Measurements from ENCODE around the gene GSG1L2.

Gene GSG1L2

DNA sequence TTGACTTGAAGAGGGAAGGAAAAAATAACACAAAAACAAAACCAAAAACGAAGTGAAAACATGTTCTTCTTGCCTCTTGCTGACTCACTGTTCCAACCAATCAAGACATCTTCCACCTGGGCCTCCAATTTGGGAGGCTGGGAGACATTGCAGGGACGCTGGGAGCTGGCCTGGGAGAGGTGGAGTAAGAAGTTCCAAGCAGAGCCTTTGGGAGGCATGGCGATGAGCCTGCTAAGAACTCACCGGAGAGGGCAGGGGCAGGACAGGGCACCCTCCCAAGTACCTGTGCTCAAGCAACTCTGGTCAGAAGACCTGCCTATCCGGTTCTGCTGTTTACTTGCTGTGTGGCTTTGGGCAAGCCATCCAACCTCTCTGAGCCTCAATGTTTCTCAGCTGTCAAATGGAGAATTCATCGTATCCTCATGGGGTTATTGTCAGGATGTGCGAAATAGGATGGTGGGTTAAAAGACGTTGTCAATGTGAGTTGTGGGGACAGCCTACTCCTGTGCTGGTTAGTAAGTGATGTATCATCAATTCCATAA is 3.0 kb upstream of the GSG1L2 start:
- no peak for DNase-seq (ENCODE audit: low spot score)

GRCh38 chr17:9824094-9824493 is 2.2 kb upstream of the GSG1L2 start:
- no peak for DNase-seq (ENCODE audit: low spot score)

DNA sequence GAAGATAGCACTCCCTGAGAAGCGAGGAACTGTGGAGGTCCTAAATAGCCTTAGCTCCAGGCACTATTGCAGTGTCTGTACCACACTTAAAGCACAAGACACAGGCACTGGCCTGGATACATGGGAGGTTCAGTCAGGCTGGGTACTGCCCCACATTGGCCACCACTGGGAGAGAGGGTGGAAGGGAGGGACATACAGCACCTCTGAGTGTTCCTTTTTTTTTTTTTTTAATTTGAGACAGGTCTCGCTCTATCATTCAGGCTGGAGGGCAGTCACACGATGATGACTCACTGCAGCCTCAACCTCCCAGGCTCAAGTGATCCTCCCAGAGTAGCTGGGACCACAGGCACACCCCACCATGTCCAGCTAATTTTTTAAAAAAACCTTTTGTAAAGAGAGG is 1.4 kb downstream of the GSG1L2 start:
- DNase-seq (ENCODE audit: low spot score) = no peak

DNA sequence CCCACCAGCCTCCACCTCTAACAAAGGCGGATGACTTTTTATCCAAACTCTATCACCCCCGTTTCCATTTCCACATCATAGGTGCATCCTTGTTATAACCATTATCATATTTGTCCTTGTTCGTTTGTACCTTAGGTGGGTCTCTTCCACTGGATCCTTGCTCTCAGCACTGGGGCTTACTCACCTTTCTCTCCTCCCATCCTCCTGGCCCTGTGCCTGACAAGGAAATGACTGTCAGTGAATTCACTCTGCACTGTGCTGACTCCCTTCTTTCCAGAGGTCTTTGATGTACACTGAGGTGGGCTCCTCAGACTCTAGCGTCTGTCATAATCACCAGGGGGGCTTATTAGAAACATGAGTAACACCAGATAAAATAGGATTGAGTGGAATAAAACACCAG is 3.1 kb downstream of the GSG1L2 start:
- DNase-seq (ENCODE audit: low spot score) = no peak

DNA sequence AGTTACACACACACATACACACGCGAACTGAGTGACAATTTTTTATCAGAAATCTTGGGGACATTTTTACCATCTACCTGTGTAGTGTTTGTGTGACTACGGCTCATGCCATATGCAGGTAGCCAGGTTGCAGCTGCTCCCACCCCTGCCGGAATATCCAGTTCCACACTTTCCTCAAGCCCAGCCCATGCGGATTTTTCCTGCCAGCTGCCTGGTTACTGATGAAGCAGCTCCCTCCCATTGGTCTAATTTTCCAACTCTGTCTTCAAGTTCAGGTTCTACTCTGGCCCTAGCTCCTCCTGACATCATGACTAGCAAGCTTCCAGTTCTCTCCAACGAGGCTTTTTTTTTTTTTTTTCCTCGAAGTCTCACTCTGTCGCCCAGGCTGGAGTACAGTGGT is 4.8 kb downstream of the GSG1L2 start:
- DNase-seq (ENCODE audit: low spot score) = no peak

- DNase-seq (ENCODE audit: low spot score) = no peak
Observed at GRCh38 chr17:9816472-9816871, 5.4 kb downstream of the GSG1L2 start.

GRCh38 chr17:9814337-9814945 is 7.4 kb downstream of the GSG1L2 start:
- no peak for DNase-seq (ENCODE audit: low spot score)

DNA sequence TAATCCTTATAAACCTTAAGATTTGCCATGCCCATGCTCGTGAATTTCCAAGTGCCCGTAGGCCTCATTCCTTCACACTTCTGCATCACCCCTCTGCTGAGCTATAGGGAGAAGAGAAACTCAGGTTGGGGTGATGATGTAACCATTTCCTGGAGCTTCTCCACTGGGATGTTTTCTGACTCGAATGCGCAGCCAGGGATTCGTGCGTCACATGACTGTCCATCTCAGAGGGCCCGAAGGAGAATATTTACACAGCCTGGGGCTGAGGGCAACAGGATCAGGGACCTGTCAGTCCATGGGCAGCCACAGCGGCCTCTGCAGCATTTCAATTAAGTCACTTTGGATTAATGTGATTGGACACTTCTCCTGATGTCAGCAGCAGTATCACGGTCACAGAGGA is 8.7 kb downstream of the GSG1L2 start:
- no peak for DNase-seq (ENCODE audit: low spot score)

DNA sequence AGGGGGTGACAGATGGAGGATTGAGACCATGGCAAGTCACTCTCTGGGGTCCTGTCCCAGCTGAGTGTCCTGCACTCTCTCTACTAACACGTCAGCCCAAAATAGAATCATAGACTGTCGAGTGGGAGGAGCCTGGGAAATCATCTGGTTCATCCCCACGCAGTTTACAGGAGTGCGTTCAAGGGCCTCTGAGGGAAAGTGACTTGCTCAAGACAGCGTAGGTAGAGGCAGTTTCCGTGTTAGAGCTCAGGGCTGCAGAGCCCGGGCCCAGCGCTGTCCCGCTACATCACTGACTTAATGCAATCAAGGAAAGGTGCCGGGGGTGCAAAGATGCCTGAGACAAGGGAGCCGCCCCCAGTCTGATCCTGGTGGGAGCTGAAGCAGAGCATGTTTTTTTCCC is 10.3 kb downstream of the GSG1L2 start:
- no peak for DNase-seq (ENCODE audit: low spot score)

DNA sequence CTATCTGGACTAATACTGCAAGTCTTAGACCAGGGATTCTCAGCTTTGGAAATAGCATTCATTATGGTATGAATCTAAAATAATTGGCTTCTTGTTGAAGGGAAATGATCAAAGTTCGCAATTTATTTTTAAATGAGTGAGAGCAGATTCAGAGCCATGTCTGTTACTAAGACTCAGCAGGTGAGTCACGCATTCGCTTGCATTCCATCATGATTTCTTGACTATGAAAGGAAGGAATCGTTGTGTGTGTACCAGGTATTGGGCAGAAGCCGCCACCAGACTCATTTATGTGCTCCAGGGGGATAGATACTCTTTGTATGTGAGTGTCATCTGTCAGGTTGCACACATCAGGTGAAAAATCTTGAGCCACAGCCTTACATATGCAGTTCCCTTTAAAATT is 10.8 kb downstream of the GSG1L2 start:
- DNase-seq (ENCODE audit: low spot score) = no peak

DNA sequence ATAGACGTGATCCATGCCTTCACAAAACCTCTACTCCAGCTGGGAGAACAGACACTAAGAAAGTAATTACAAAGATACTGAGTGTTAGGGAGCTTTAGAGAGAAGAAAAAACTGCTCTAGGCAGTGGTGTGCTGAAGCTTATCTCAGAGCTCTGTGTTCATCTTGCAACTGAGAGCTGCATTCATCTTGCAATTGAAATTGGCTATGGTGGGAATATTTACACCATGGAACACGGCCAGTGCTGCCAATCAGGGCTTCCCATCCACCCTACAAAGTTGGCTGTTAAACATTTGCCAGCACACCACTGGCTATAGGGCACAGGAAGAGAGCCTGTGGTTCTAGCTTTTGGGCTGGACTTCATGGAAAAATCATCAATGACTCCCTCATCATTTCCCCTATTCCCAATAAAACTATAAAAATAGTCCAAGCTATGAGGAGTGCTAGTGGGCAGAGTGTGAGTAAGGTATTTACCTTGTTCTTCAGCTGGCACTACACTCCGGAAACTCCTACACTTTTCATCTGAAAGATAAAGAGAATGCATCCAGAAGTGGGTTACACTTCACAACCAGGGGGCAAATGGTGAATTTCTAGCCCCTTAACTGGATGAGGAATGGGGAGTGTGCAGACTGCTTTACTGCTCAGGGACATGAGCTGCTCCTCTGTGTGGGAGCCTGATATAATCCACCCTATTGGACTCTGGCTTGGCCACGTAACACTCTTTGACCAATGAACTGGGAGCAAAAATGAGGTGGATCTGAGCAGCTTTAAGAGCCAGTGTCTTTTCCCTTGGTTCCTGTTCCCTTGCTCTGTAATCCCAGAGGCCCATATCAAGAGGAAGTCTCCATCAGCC is 11.6 kb downstream of the GSG1L2 start:
- no peak for DNase-seq (ENCODE audit: low spot score)

- DNase-seq (ENCODE audit: low spot score) = no peak
Observed at GRCh38 chr17:9809409-9809808, 12.5 kb downstream of the GSG1L2 start.

- DNase-seq (ENCODE audit: low spot score) = no peak
Observed at GRCh38 chr17:9806699-9807098, 15.2 kb downstream of the GSG1L2 start.

DNA sequence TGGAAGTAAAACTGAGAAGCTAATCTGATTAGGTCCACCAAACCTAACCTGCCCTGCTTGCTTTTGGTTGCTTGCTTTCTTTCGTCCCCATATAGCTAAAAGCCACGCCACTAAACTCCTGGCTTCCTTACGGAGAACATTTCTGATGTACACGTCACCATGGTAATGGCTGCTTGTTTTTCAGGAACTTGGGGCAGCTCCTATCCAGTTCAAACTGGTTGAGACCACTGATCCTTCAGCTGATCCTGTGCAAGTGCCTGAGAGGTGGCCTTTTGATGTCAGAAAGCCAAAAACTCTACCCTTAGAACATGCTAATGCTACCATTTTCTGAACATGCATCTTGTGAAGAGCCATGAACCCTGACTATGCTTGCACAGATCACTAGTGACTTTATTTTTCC is 16.1 kb downstream of the GSG1L2 start:
- no peak for DNase-seq (ENCODE audit: low spot score)

DNA sequence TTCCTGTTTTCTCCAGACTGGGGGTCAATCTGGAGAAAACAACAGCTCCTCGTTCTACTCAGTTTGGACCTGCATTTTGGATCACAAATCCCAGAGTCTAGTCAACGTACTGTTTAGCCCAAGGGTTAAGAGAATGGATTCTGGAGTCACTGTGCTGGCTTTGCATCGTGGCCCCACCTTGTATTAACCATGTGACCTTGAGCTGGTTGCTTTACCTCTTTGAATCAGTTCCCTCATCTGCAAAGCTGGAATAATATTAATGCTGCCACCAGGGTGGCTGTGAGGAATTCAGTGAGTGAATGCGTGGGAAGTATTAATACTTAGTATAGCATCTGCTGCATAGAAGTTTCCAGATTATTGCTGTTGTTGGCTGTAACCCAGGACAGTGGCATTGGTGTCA is 19.2 kb downstream of the GSG1L2 start:
- DNase-seq (ENCODE audit: low spot score) = no peak

- DNase-seq (ENCODE audit: low spot score) = no peak
Observed at GRCh38 chr17:9802294-9802693, 19.6 kb downstream of the GSG1L2 start.

GRCh38 chr17:9801505-9801904 is 20.4 kb downstream of the GSG1L2 start:
- no peak for DNase-seq (ENCODE audit: low spot score)

GRCh38 chr17:9798724-9799123 is 23.2 kb downstream of the GSG1L2 start:
- DNase-seq (ENCODE audit: low spot score) = no peak

DNA sequence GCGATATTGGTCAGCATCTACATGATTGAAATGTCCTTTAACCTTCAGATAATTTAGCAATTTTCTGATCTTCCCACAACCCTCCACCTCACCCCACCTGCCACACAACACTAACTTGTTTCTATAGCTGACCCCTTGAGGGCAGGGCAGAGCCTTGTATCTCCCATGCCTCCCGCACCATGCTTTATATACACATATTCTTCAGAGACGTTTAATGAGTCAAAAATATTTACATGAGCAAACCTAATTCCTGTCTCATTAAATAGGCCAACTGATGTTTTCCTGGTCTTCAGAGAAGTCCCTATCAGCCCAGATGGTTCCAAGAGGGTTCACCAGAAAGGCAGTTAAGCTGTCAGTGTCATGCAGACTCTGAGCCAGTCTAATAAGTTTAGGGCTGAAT is 23.9 kb downstream of the GSG1L2 start:
- no peak for DNase-seq (ENCODE audit: low spot score)

- no peak for DNase-seq (ENCODE audit: low spot score)
Observed at GRCh38 chr17:9792181-9792840, 29.6 kb downstream of the GSG1L2 start.

DNA sequence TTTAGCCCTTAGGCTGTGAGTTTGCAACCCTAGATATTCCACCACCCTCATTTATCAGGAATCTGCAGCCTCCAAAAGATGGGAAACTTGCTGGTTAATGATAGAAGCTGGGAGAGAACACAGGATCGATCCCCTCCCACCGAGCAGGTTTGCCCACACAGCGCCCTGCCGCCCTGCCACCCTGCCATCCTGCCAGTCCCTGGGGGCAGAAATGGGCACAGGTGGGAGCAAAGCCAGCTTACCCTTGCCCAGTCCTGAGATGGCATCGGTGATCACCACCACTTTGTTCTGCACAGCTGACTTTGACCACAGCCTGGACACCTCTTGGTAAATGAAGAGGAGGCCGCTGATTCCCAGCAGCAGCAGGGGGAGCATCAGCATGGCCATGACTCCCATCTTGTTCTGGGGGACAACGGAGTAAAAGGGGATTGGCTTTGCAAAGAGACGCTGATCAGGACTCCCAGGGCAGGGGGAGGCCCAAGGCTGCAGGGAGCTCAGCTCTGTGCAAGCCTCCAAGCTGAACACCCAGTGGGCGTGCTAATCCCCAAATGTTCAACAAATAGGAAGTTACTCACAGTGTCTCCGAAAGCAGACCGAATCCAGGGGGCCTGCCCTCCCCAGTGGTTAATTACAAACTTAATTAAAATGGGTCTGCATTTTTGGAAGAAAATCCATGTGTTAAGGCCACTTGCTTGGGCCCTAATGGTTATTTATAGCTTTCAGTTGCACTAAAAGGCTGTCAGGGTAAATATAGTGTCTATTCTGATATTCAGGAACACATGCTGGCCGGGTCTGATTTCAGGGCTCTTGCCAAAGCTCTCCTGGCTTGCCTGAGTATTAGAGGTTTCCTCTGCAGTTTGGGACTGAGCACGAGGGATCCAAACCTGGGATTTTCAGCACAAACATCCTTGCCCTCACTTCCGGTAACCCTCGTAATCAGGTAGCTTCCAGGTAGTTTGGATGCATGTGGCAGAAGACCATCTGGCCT is 30.7 kb downstream of the GSG1L2 start, which contains the start of gene DHRS7C:
Gene DHRS7C, minus strand, starts transcription at position 704 of the 988 bp plus-strand sequence. Its CDS starts 308 bp downstream, at position 396.
- no peak for DNase-seq (ENCODE audit: low spot score)

DNA sequence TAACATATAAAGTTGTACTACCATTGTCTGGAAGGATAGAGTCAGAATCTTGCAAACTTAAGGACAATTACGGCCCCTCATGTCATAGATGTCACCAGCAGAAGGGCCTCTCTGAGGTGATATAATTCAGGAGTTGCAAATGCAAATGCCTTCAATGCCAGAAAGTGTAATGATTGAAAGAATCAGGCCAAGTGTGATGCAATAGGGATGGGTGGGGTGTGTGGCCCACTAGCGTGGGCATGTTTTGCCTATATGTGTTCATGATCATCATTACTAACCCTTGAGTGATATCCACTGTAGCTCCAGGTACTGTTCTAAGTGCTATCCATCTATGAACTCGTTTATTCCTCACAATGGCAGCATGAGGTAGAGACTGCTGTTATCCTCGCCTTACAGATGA is 31.6 kb downstream of the GSG1L2 start:
- no peak for DNase-seq (ENCODE audit: low spot score)
